Gastroesophageal sphincter (tissue), 4 donors: ENCODE results near the gene PCDHGB3. TPM values are rescaled to one million over a fixed set of nuclear protein-coding genes. Genes with fewer than 3 reads are reported as not detected.
"Not testable (repeated sequence)": the region's sequence is repeated elsewhere in the genome, so short reads cannot be mapped to it uniquely, and the experiment has no call there.

ENCODE experiments used
- ATAC-seq: fragments of 150-250 bp; one replicate; pipeline ENCODE4 v1.9.1; 2016; ENCODE audit warnings: mild to moderate bottlenecking, moderate library complexity
- H3K27ac ChIP-seq, 4 donors: fragments of 200-600 bp; sonication (generic) in 3 of 4; 1 replicate in 3 of 4; 2 replicates in 1 of 4; pipeline ENCODE4 v1.5.1; 2016 to 2019
- H3K27me3 ChIP-seq: fragments of 200-600 bp; sonication (generic); one replicate; pipeline ENCODE4 v1.5.1; 2019
- H3K36me3 ChIP-seq, 2 donors: fragments of 200-600 bp; sonication (generic); one replicate each; pipeline ENCODE4 v1.5.1; 2019; ENCODE audit warnings: control low read depth in 1 of 2
- H3K4me1 ChIP-seq, 3 donors: fragments of 200-600 bp; sonication (generic); 1 replicate in 2 of 3; 2 replicates in 1 of 3; pipeline ENCODE4 v1.5.1; 2016 to 2019; ENCODE audit warnings: control low read depth in 2 of 3
- H3K4me3 ChIP-seq, 2 donors: fragments of 200-600 bp; sonication (generic); one replicate each; pipeline ENCODE4 v1.5.1; 2019; ENCODE audit warnings: mild to moderate bottlenecking in 1 of 2, moderate library complexity in 1 of 2
- H3K9me3 ChIP-seq, 3 donors: fragments of 200-600 bp; sonication (generic); one replicate each; pipeline ENCODE4 v1.5.1; 2017 to 2019; ENCODE audit warnings: control low read depth in 2 of 3
- EP300 ChIP-seq: sonication (generic); formaldehyde crosslinking; IDR thresholded peaks from one replicate; pipeline ENCODE4 v1.6.1; 2017; ENCODE audit warnings: antibody characterized with exemption, mild to moderate bottlenecking
- POLR2A ChIP-seq, 2 donors: fragments of 450-650 bp; IDR thresholded peaks; one replicate each; pipeline ENCODE4 v1.6.1; 2017; ENCODE audit warnings: antibody characterized with exemption in 2 of 2, mild to moderate bottlenecking in 2 of 2, moderate library complexity in 1 of 2
- POLR2AphosphoS5 ChIP-seq: sonication (generic); formaldehyde crosslinking; IDR thresholded peaks from one replicate; pipeline ENCODE4 v1.6.1; 2017; ENCODE audit warnings: antibody characterized with exemption
- WGBS, 2 donors: methylation state at CpG; one replicate each; pipeline ENCODE4 v1.1.5; 2018; ENCODE audit warnings: low coverage in 1 of 2; 5-methylcytosine and 5-hydroxymethylcytosine counted together
- total RNA-seq, 4 donors: library from RNA; depleted of rRNA; stranded (reverse); fragments of >200 nt; gene quantifications; one replicate each; pipeline ENCODE4 v1.1.0, GENCODE V29; 2016
- TF ChIP-seq, protein P1 (sequence below), 4 experiments: fragments of 200-600 bp in 2 of 4; fragments of 450-650 bp in 2 of 4; sonication (generic) in 1 of 4; IDR thresholded peaks; one replicate each; pipeline ENCODE4 v1.5.1; 2017 to 2019; ENCODE audit warnings: antibody characterized with exemption in 4 of 4, mild to moderate bottlenecking in 2 of 4, moderate library complexity in 2 of 4

Gene PCDHGB3
- total RNA-seq, 4 donors from 2014 or later, result 1.5 to 10.0 (median 4.7) TPM

DNA sequence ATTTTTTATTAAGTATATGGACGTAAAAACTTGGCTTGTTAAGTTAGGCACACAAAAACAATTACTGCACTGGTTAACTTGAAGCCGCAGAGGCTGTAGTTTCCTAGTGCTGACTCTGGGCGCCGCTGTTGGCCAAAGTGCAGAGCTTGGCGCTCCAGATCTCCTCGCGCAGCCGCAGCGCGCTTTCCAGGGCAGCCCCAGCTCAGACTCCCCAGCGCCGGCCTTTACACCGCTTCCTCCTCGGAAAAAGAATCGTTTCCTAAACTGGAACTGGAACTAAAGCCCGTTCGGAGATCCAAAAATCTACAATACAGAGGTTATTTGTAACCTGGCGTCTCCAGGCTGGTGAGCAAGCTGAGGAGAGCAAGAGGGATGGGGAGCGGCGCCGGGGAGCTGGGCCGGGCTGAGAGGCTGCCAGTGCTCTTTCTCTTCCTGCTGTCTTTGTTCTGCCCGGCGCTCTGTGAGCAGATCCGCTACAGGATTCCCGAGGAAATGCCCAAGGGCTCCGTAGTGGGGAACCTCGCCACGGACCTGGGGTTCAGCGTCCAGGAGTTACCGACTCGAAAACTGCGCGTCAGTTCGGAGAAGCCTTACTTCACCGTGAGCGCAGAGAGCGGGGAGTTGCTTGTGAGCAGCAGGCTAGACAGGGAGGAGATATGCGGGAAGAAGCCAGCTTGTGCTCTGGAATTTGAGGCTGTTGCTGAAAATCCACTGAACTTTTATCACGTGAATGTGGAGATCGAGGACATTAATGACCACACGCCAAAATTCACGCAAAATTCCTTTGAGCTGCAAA lies 27.9 kb downstream of the PCDHGB3 start, which contains the start of gene PCDHGB5:
Gene PCDHGB5, plus strand, starts transcription at position 192 of the 796 bp plus-strand sequence. Its CDS starts 181 bp downstream, at position 373.
- TF ChIP-seq, protein P1, sequence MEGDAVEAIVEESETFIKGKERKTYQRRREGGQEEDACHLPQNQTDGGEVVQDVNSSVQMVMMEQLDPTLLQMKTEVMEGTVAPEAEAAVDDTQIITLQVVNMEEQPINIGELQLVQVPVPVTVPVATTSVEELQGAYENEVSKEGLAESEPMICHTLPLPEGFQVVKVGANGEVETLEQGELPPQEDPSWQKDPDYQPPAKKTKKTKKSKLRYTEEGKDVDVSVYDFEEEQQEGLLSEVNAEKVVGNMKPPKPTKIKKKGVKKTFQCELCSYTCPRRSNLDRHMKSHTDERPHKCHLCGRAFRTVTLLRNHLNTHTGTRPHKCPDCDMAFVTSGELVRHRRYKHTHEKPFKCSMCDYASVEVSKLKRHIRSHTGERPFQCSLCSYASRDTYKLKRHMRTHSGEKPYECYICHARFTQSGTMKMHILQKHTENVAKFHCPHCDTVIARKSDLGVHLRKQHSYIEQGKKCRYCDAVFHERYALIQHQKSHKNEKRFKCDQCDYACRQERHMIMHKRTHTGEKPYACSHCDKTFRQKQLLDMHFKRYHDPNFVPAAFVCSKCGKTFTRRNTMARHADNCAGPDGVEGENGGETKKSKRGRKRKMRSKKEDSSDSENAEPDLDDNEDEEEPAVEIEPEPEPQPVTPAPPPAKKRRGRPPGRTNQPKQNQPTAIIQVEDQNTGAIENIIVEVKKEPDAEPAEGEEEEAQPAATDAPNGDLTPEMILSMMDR (IDR thresholded peaks at IDR 0.05), result peak in 2 of 4 experiments; percentile 35 to 52
- not testable (repeated sequence) for ATAC-seq

DNA sequence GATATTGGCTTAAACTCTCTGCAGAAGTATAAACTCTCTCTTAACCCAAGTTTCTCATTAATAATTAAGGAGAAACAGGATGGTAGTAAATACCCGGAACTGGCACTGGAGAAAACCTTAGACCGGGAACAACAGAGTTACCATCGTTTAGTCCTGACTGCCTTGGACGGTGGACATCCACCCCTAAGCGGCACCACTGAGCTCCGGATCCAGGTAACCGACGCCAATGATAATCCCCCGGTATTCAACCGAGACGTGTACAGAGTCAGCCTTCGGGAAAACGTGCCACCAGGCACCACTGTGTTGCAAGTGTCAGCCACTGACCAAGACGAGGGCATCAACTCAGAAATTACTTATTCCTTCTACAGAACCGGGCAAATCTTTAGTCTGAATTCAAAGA lies 28.6 kb downstream of the PCDHGB3 start:
- WGBS, 2 donors, result 20 to 23% methylated on average over 9 to 12 of the region's 15 CpGs
- peaks cover 3 to 96% (median 6%) of the 10 kb centered on the region in 3 donors for H3K9me3 ChIP-seq
- no peak overlapping the region for H3K27ac ChIP-seq
- no peak overlapping the region for H3K4me3 ChIP-seq
- peaks cover 0 to 5% of the 10 kb centered on the region in 2 donors for H3K36me3 ChIP-seq
- H3K4me1 ChIP-seq, result peaks cover 0 to 4% (median 0%) of the 10 kb centered on the region in 3 donors
- peaks cover 8% of the 10 kb centered on the region for H3K27me3 ChIP-seq
- ATAC-seq, result no peak
- TF ChIP-seq POLR2A (IDR thresholded peaks at IDR 0.05) (no peak), POLR2AphosphoS5 (no peak), EP300 (no peak)
- TF ChIP-seq, protein P1 (IDR thresholded peaks at IDR 0.05), result no peak

More for the DNA sequence above, 27.9 kb downstream of the PCDHGB3 start, which contains the start of gene PCDHGB5:
- Histone ChIP-seq H3K9me3 (peaks cover 3 to 96% (median 7%) of the 10 kb centered on the region in 3 donors), H3K4me3 (peak within 1 kb of the TSS in 1 of 2 donors; percentile 35)
- H3K27me3 ChIP-seq, H3K36me3 ChIP-seq, H3K27ac ChIP-seq, H3K4me1 ChIP-seq: not testable (repeated sequence)
- WGBS, 2 donors, result 5 to 12% methylated on average over 9 to 10 of the region's 43 CpGs

DNA sequence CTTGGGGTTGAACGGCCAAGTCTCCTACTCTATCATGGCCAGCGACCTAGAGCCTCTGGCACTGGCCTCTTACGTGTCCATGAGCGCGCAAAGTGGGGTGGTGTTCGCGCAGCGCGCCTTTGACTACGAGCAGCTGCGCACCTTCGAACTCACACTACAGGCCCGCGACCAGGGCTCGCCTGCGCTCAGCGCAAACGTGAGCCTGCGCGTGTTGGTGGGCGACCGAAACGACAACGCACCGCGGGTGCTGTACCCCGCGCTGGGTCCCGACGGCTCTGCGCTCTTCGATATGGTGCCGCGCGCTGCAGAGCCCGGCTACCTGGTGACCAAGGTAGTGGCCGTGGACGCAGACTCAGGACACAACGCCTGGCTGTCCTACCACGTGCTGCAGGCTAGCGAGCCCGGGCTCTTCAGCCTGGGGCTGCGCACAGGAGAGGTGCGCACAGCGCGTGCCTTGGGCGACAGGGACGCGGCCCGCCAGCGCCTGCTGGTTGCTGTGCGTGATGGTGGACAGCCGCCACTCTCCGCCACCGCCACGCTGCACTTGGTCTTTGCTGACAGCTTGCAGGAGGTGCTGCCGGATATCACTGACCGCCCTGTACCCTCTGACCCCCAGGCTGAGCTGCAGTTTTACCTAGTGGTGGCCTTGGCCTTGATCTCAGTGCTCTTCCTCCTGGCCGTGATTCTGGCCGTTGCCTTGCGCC lies 29.7 kb downstream of the PCDHGB3 start:
- peaks cover 3 to 96% (median 9%) of the 10 kb centered on the region in 3 donors for H3K9me3 ChIP-seq
- WGBS, 2 donors, result 40% methylated on average over 3 of the region's 61 CpGs; no CpG with 5 or more reads in 1 of the 2 donors
- ATAC-seq, result no peak
- no peak overlapping the region for H3K4me3 ChIP-seq
- TF ChIP-seq EP300, result no peak
- no peak for TF ChIP-seq POLR2A (IDR thresholded peaks at IDR 0.05)
- TF ChIP-seq, protein P1 (IDR thresholded peaks at IDR 0.05), result no peak
- TF ChIP-seq POLR2AphosphoS5, result no peak
- peaks cover 0 to 4% (median 0%) of the 10 kb centered on the region in 3 donors for H3K4me1 ChIP-seq
- H3K27me3 ChIP-seq, result peaks cover 8% of the 10 kb centered on the region
- H3K27ac ChIP-seq, result no peak overlapping the region
- H3K36me3 ChIP-seq, result peaks cover 0 to 10% of the 10 kb centered on the region in 2 donors

DNA sequence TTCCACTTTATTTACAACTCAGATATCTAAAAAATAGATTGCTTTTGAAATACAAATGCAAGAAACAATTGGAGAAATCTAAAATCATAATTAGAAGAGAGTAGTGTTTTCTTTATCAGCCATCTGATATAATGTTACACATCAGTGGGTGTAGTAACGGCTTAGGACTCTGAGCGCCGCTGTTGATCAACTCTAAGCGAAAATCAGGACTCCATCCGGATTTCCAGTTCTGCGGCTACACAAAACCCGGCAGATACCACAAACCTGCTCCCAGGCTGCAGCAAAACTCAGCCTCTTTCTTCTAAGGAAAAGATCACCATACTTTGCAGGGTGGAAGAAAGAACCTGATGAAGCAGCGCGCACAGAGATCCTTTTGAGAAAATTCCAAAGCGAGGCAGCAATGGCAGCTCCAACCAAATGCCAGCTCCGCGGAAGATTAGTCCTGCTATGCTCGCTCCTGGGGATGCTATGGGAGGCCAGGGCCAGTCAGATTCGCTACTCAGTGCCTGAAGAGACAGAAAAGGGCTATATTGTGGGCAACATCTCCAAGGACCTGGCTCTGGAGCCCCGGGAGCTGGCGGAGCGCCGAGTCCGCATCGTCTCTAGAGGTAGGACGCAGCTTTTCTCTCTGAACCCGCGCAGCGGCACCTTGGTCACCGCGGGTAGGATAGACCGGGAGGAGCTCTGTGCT lies 32.7 kb downstream of the PCDHGB3 start, which contains the start of gene PCDHGA9:
Gene PCDHGA9, plus strand, starts transcription at position 226 of the 691 bp plus-strand sequence. Its CDS starts 175 bp downstream, at position 401.
- H3K4me3 ChIP-seq, result peak within 1 kb of the TSS; percentile 8 to 34
- peaks cover 3 to 95% (median 15%) of the 10 kb centered on the region in 3 donors for H3K9me3 ChIP-seq
- 13 to 14% methylated on average over 16 to 20 of the region's 27 CpGs for WGBS, 2 donors

More for the DNA sequence above, 32.7 kb downstream of the PCDHGB3 start, which contains the start of gene PCDHGA9:
- no peak for ATAC-seq
- H3K4me1 ChIP-seq, result peaks cover 0 to 4% (median 0%) of the 10 kb centered on the region in 3 donors
- TF ChIP-seq, protein P1 (IDR thresholded peaks at IDR 0.05), result peak in 1 of 4 experiments; percentile 23
- TF ChIP-seq EP300 (no peak), POLR2AphosphoS5 (no peak)
- H3K27ac ChIP-seq, result no peak within 1 kb of the TSS
- H3K27me3 ChIP-seq, result peaks cover 8% of the 10 kb centered on the region
- peaks cover 0 to 17% of the 10 kb centered on the region in 2 donors for H3K36me3 ChIP-seq
